H9 (cell line): ENCODE measurements around the gene ALMS1. TPM values are rescaled to one million over a fixed set of nuclear protein-coding genes. Genes with fewer than 3 reads are reported as not detected.

ENCODE experiments used
- DNase-seq: peaks from one replicate; pipeline ENCODE4 v3.0.0-alpha.2; 2017
- H2AFZ ChIP-seq: one replicate; pipeline ENCODE4 v1.6.1; 2013; ENCODE audit warnings: mild to moderate bottlenecking, low read length, control low read depth, moderate library complexity
- H2AK5ac ChIP-seq: 2 replicates; pipeline ENCODE4 v1.6.1; 2013; ENCODE audit warnings: low read length, control low read depth, mixed read lengths; ENCODE audit not compliant: insufficient read length
- H2BK120ac ChIP-seq: one replicate; pipeline ENCODE4 v1.6.1; 2013; ENCODE audit warnings: low read depth, mild to moderate bottlenecking, low read length, control low read depth, inconsistent platforms; ENCODE audit not compliant: poor library complexity, severe bottlenecking
- H2BK12ac ChIP-seq: 2 replicates; pipeline ENCODE4 v1.6.1; 2013; ENCODE audit warnings: low read length, control low read depth, mixed read lengths, low read depth; ENCODE audit not compliant: insufficient read length
- H2BK15ac ChIP-seq: 2 replicates; pipeline ENCODE4 v1.6.1; 2013; ENCODE audit warnings: low read depth, low read length, control low read depth
- H2BK20ac ChIP-seq: one replicate; pipeline ENCODE4 v1.6.1; 2013; ENCODE audit warnings: low read depth, mild to moderate bottlenecking, low read length, control low read depth, inconsistent platforms; ENCODE audit not compliant: poor library complexity, severe bottlenecking
- H2BK5ac ChIP-seq: 2 replicates; pipeline ENCODE4 v1.6.1; 2013; ENCODE audit warnings: low read length, control low read depth, mixed read lengths; ENCODE audit not compliant: insufficient read length
- H3K14ac ChIP-seq: 2 replicates; pipeline ENCODE4 v1.6.1; 2013; ENCODE audit warnings: low read length, control low read depth; ENCODE audit not compliant: insufficient read depth
- H3K18ac ChIP-seq: 2 replicates; pipeline ENCODE4 v1.6.1; 2013; ENCODE audit warnings: low read depth, mild to moderate bottlenecking, mixed read lengths, low read length, control low read depth; ENCODE audit not compliant: insufficient read length
- H3K23ac ChIP-seq: 2 replicates; pipeline ENCODE4 v1.6.1; 2013; ENCODE audit warnings: low read length, control low read depth, mixed read lengths, low read depth; ENCODE audit not compliant: insufficient read length
- H3K23me2 ChIP-seq: 2 replicates; pipeline ENCODE4 v1.6.1; 2013; ENCODE audit warnings: low read depth, mild to moderate bottlenecking, mixed read lengths, low read length, control low read depth; ENCODE audit not compliant: insufficient read length, poor library complexity, severe bottlenecking
- H3K27ac ChIP-seq: 2 replicates; pipeline ENCODE4 v1.5.1; 2013; ENCODE audit warnings: low read length, control low read depth, mixed read lengths, low read depth; ENCODE audit not compliant: insufficient read length
- H3K27me3 ChIP-seq: 2 replicates; pipeline ENCODE4 v1.6.1; 2013; ENCODE audit warnings: low read length, control low read depth, inconsistent platforms; ENCODE audit not compliant: insufficient read depth
- H3K4ac ChIP-seq: 2 replicates; pipeline ENCODE4 v1.6.1; 2013; ENCODE audit warnings: low read depth, mild to moderate bottlenecking, control low read depth, inconsistent platforms, low read length, moderate library complexity
- H3K4me1 ChIP-seq: 2 replicates; pipeline ENCODE4 v1.6.1; 2013; ENCODE audit warnings: low read length, control low read depth, inconsistent platforms; ENCODE audit not compliant: insufficient read depth
- H3K4me2 ChIP-seq: 2 replicates; pipeline ENCODE4 v1.6.1; 2013; ENCODE audit warnings: low read length, control low read depth, mixed read lengths; ENCODE audit not compliant: insufficient read length, insufficient read depth
- H3K56ac ChIP-seq: 2 replicates; pipeline ENCODE4 v1.6.1; 2013; ENCODE audit warnings: low read depth, mild to moderate bottlenecking, mixed read lengths, low read length, control low read depth; ENCODE audit not compliant: insufficient read length
- H3K79me1 ChIP-seq: 2 replicates; pipeline ENCODE4 v1.6.1; 2013; ENCODE audit warnings: low read depth, mild to moderate bottlenecking, moderate library complexity, low read length, control low read depth, inconsistent platforms; ENCODE audit not compliant: insufficient read depth, poor library complexity, severe bottlenecking
- H3K79me2 ChIP-seq: 2 replicates; pipeline ENCODE4 v1.6.1; 2013; ENCODE audit warnings: low read length, control low read depth, inconsistent platforms; ENCODE audit not compliant: insufficient read depth
- H3K9ac ChIP-seq: 2 replicates; pipeline ENCODE4 v1.6.1; 2013; ENCODE audit warnings: low read length, control low read depth, mixed read lengths; ENCODE audit not compliant: insufficient read length; ENCODE audit errors: extremely low read depth
- H3K9me3 ChIP-seq: one replicate; pipeline ENCODE4 v1.6.1; 2013; ENCODE audit warnings: low read depth, low read length, inconsistent platforms; ENCODE audit not compliant: control insufficient read depth
- H3T11ph ChIP-seq: one replicate; pipeline ENCODE4 v1.6.1; 2013; ENCODE audit warnings: mild to moderate bottlenecking, low read length, control low read depth, inconsistent platforms
- H4K20me1 ChIP-seq: one replicate; pipeline ENCODE4 v1.6.1; 2013; ENCODE audit not compliant: control insufficient read depth, insufficient read length, insufficient read depth
- H4K5ac ChIP-seq: 2 replicates; pipeline ENCODE4 v1.6.1; 2013; ENCODE audit warnings: low read depth, mild to moderate bottlenecking, mixed read lengths, low read length, control low read depth; ENCODE audit not compliant: insufficient read length
- H4K8ac ChIP-seq: replicated peaks from 2 replicates; pipeline ENCODE4 v1.6.1; 2013; ENCODE audit warnings: low read length, control low read depth, mixed read lengths, low read depth; ENCODE audit not compliant: insufficient read length
- H4K91ac ChIP-seq: 2 replicates; pipeline ENCODE4 v1.6.1; 2013; ENCODE audit warnings: low read depth, mild to moderate bottlenecking, moderate library complexity, mixed read lengths, low read length, control low read depth; ENCODE audit not compliant: insufficient read length
- H3K27ac Mint-ChIP-seq, 3 experiments: 2 replicates in 2 of 3; 3 replicates in 1 of 3; pipeline ENCODE4 v1.8.0; 2020 to 2021; ENCODE audit warnings: mixed read lengths in 3 of 3, mild to moderate bottlenecking in 1 of 3, moderate library complexity in 1 of 3
- H3K27me3 Mint-ChIP-seq: 2 replicates; pipeline ENCODE4 v1.8.0; 2021; ENCODE audit warnings: low read depth, mild to moderate bottlenecking, moderate library complexity, mixed read lengths
- H3K36me3 Mint-ChIP-seq, 3 experiments: 2 replicates in 2 of 3; 3 replicates in 1 of 3; pipeline ENCODE4 v1.8.0; 2020 to 2021; ENCODE audit warnings: low read depth in 3 of 3, mixed read lengths in 3 of 3; ENCODE audit not compliant: insufficient read depth in 1 of 3
- H3K4me1 Mint-ChIP-seq, 2 experiments: 2 replicates each; pipeline ENCODE4 v1.8.0; 2020; ENCODE audit warnings: mixed read lengths in 2 of 2
- H3K4me3 Mint-ChIP-seq, 2 experiments: 2 replicates in 1 of 2; 3 replicates in 1 of 2; pipeline ENCODE4 v1.8.0; 2020 to 2021; ENCODE audit warnings: mild to moderate bottlenecking in 2 of 2, mixed read lengths in 2 of 2, moderate library complexity in 1 of 2
- H3K9me3 Mint-ChIP-seq, 2 experiments: 2 replicates in 1 of 2; 3 replicates in 1 of 2; pipeline ENCODE4 v1.8.0; 2020; ENCODE audit warnings: mild to moderate bottlenecking in 2 of 2, mixed read lengths in 2 of 2, moderate library complexity in 1 of 2
- WGBS: extraction: QIAGEN DNeasy Blood & Tissue Kit; methylation state at CpG from one replicate; pipeline ENCODE4 v1.1.7; 2013; ENCODE audit warnings: missing lambda C conversion rate, low lambda C conversion rate, mixed read lengths; ENCODE audit not compliant: insufficient read length; ENCODE audit errors: extremely low coverage; 5-methylcytosine and 5-hydroxymethylcytosine counted together
- total RNA-seq: library from RNA; stranded (reverse); gene quantifications from 2 replicates; pipeline ENCODE4 v1.2.1, GENCODE V29; 2021
- TF ChIP-seq, protein P1 (sequence below): fragments of 200-600 bp; sonication (generic); conservative IDR thresholded peaks from 3 replicates; pipeline ENCODE4 v1.8.0; 2021; ENCODE audit warnings: antibody characterized with exemption, mild to moderate bottlenecking

The ALMS1 gene
- total RNA-seq, 1 experiment from 2014 or later: 36.2 TPM

DNA sequence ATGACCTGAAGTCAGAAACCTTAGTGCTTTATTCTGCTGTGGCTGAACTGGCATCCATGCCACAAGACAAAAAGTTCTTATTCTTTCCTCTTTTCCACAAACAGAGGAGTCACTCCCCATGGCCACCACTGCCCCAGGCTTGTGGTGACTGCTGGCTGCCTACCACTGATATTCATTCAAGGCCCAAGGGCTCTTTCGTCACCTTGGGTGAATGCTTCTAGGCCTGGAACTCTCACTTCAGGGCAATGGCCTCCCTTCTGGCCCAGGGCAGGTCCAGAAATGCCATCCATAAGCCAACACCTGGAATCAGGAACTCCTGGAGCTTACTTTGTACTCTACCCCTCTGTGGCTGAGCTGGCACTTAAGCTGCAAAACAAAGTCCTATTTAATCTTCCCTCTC, 146.7 kb downstream of the ALMS1 start:
- no peak overlapping the region for H2BK120ac ChIP-seq
- H3T11ph ChIP-seq: no peak overlapping the region
- WGBS: no CpG with 5 or more reads among the region's 1 CpG
- H3K4me2 ChIP-seq: no peak overlapping the region
- H3K27ac Mint-ChIP-seq: no peak overlapping the region
- peaks cover 87 to 98% (median 89%) of the 10 kb centered on the region in 3 experiments for H3K36me3 Mint-ChIP-seq
- H4K91ac ChIP-seq: no peak overlapping the region
- H2BK15ac ChIP-seq: no peak overlapping the region
- H3K14ac ChIP-seq: no peak overlapping the region
- no peak overlapping the region for H4K5ac ChIP-seq
- no peaks in the 10 kb centered on the region for H3K23me2 ChIP-seq
- H3K4me1 ChIP-seq: no peaks in the 10 kb centered on the region
- H3K27me3 ChIP-seq: no peaks in the 10 kb centered on the region
- no peak overlapping the region for H2AFZ ChIP-seq
- no peak overlapping the region for H4K8ac ChIP-seq
- H3K56ac ChIP-seq: no peak overlapping the region
- H3K23ac ChIP-seq: no peak overlapping the region
- TF ChIP-seq, protein P1, sequence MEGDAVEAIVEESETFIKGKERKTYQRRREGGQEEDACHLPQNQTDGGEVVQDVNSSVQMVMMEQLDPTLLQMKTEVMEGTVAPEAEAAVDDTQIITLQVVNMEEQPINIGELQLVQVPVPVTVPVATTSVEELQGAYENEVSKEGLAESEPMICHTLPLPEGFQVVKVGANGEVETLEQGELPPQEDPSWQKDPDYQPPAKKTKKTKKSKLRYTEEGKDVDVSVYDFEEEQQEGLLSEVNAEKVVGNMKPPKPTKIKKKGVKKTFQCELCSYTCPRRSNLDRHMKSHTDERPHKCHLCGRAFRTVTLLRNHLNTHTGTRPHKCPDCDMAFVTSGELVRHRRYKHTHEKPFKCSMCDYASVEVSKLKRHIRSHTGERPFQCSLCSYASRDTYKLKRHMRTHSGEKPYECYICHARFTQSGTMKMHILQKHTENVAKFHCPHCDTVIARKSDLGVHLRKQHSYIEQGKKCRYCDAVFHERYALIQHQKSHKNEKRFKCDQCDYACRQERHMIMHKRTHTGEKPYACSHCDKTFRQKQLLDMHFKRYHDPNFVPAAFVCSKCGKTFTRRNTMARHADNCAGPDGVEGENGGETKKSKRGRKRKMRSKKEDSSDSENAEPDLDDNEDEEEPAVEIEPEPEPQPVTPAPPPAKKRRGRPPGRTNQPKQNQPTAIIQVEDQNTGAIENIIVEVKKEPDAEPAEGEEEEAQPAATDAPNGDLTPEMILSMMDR: no peak
- no peak overlapping the region for H2BK20ac ChIP-seq
- H3K9me3 Mint-ChIP-seq: peaks cover 58 to 61% of the 10 kb centered on the region in 2 experiments
- H3K79me1 ChIP-seq: no peaks in the 10 kb centered on the region
- peaks cover 33% of the 10 kb centered on the region for H3K9me3 ChIP-seq
- no peak overlapping the region for H3K9ac ChIP-seq
- no peak overlapping the region for H3K4me3 Mint-ChIP-seq
- no peak overlapping the region for H3K27ac ChIP-seq
- DNase-seq: no peak
- no peaks in the 10 kb centered on the region for H3K79me2 ChIP-seq
- no peaks in the 10 kb centered on the region for H3K27me3 Mint-ChIP-seq
- H3K18ac ChIP-seq: no peak overlapping the region
- H3K4me1 Mint-ChIP-seq: no peaks in the 10 kb centered on the region
- H2BK12ac ChIP-seq: no peak overlapping the region
- no peak overlapping the region for H3K4ac ChIP-seq
- no peak overlapping the region for H2AK5ac ChIP-seq
- no peak overlapping the region for H2BK5ac ChIP-seq
- H4K20me1 ChIP-seq: no peaks in the 10 kb centered on the region
